ENCODE results near the gene PRKN.

Gene PRKN

DNA sequence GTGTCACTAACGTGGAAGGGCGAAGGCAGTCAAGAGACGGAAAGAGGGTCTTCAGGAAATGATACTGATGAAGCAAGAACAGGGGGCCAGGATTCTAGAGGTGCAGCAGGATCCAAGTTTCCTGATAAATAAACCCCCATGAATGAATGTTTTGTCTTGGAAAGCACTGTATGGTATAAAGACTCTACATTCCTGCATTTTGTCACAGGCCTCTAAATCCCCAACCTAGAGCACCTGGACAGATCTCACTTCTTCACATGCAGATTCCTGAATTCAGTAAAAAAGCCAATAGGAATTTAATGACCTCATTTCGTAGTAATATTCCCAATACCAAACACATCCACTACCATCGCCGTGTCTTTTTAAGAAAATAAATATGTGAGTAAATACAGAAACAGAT lies 577.8 kb downstream of the PRKN start:
- Histone ChIP-seq H3K9me3 (ENCODE audit: control insufficient read depth in 2 of 2, low read length in 2 of 2) (no peaks in the 10 kb centered on the region), H3K4me3 (ENCODE audit: low read length in 2 of 2) (no peak overlapping the region), H3K4me1 (ENCODE audit: control insufficient read depth, insufficient read depth, low read length) (no peaks in the 10 kb centered on the region)

DNA sequence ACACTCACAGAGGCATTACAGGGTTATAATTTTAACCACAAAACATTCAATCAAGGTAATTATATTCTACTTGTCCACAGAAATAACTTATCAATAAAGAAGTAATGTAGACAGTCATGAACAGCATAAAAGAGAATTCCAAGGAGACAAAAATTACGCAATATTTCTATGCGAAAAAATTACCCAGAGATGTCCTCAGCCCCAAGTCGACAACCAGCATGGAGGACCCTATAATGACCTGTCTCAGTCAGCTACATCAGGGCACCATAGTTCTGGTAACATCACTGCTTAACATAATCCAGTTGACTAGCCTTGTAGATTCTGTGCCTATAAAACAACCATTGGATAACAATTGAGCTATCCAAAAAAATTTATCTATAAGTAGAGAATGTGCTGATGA lies 579.8 kb downstream of the PRKN start:
- Histone ChIP-seq H3K9me3 (ENCODE audit: control insufficient read depth in 2 of 2, low read length in 2 of 2) (no peaks in the 10 kb centered on the region), H3K27ac (ENCODE audit: low read length) (no peak overlapping the region), H3K36me3 (ENCODE audit: control insufficient read depth in 2 of 2, insufficient read depth in 2 of 2, low read length in 2 of 2) (no peaks in the 10 kb centered on the region), H3K4me3 (ENCODE audit: low read length in 2 of 2) (no peak overlapping the region), H3K4me1 (ENCODE audit: control insufficient read depth, insufficient read depth, low read length) (no peaks in the 10 kb centered on the region), H3K27me3 (ENCODE audit: control insufficient read depth in 1 of 2, insufficient read depth in 2 of 2, low read length in 2 of 2) (no peaks in the 10 kb centered on the region), H3K9ac (ENCODE audit: low read length in 2 of 2) (no peak overlapping the region)

More for the DNA sequence above, 577.8 kb downstream of the PRKN start:
- no peak overlapping the region for H3K27ac ChIP-seq (ENCODE audit: low read length)
- H3K27me3 ChIP-seq (ENCODE audit: control insufficient read depth in 1 of 2, insufficient read depth in 2 of 2, low read length in 2 of 2), result no peaks in the 10 kb centered on the region
- H3K9ac ChIP-seq (ENCODE audit: low read length in 2 of 2), result no peak overlapping the region
- H3K36me3 ChIP-seq (ENCODE audit: control insufficient read depth in 2 of 2, insufficient read depth in 2 of 2, low read length in 2 of 2), result no peaks in the 10 kb centered on the region

DNA sequence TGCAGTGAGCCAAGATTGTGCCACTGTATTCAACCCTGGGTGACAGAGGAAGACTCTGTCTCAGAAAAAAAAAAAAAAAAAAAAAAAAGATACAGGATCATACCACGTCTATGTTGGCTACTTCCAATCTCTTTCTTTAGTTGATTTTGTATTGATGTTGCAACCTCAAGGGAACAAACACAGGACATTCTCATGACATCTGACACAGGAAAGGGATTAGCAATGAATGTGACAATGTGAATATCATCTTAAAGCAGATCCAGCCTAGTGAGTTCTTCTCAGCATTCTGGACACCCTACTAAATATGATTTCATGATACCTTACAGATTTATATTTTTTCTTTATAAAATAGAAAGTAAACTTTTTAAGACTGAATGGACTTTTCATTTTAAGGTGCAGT lies 580.3 kb downstream of the PRKN start:
- H3K9ac ChIP-seq (ENCODE audit: low read length in 2 of 2), result no peak overlapping the region
- H3K36me3 ChIP-seq (ENCODE audit: control insufficient read depth in 2 of 2, insufficient read depth in 2 of 2, low read length in 2 of 2), result no peaks in the 10 kb centered on the region
- no peak overlapping the region for H3K4me3 ChIP-seq (ENCODE audit: low read length in 2 of 2)
- H3K27ac ChIP-seq (ENCODE audit: low read length), result no peak overlapping the region
- no peaks in the 10 kb centered on the region for H3K4me1 ChIP-seq (ENCODE audit: control insufficient read depth, insufficient read depth, low read length)
- H3K9me3 ChIP-seq (ENCODE audit: control insufficient read depth in 2 of 2, low read length in 2 of 2), result no peaks in the 10 kb centered on the region
- no peaks in the 10 kb centered on the region for H3K27me3 ChIP-seq (ENCODE audit: control insufficient read depth in 1 of 2, insufficient read depth in 2 of 2, low read length in 2 of 2)

DNA sequence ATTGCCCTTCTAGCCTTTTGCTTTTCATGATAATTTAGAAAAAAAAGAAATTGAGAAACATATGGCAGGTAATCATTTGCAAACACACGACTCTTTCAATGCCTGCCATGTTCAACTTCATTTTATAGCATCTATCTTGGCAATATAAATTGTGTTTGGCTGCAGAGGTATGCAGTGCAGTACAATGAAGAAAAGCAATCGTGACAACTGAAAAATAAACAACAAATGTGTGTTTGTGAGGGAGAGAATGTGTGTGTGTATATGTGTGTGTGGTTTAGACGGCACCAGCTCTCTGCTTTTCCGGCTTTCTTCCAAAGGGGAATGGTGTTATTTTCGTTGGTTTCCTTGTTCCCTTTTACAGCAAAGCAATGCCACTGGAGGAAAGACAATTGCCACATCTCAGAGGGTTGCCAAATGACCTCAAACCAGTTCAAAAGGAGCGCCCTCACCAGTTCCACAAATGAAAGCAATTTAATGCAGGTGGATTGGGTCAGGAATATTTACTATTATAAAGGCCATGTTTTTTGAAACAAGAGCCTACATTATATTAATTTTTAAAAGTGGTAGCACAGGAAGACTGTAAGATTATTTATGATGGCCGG lies 587.2 kb downstream of the PRKN start:
- no peaks in the 10 kb centered on the region for H3K27me3 ChIP-seq (ENCODE audit: control insufficient read depth in 1 of 2, insufficient read depth in 2 of 2, low read length in 2 of 2)
- no peak overlapping the region for H3K4me3 ChIP-seq (ENCODE audit: low read length in 2 of 2)
- H3K36me3 ChIP-seq (ENCODE audit: control insufficient read depth in 2 of 2, insufficient read depth in 2 of 2, low read length in 2 of 2), result no peaks in the 10 kb centered on the region
- H3K9ac ChIP-seq (ENCODE audit: low read length in 2 of 2), result no peak overlapping the region
- H3K9me3 ChIP-seq (ENCODE audit: control insufficient read depth in 2 of 2, low read length in 2 of 2), result peaks cover 0 to 9% of the 10 kb centered on the region in 2 donors
- no peaks in the 10 kb centered on the region for H3K4me1 ChIP-seq (ENCODE audit: control insufficient read depth, insufficient read depth, low read length)
- no peak overlapping the region for H3K27ac ChIP-seq (ENCODE audit: low read length)

DNA sequence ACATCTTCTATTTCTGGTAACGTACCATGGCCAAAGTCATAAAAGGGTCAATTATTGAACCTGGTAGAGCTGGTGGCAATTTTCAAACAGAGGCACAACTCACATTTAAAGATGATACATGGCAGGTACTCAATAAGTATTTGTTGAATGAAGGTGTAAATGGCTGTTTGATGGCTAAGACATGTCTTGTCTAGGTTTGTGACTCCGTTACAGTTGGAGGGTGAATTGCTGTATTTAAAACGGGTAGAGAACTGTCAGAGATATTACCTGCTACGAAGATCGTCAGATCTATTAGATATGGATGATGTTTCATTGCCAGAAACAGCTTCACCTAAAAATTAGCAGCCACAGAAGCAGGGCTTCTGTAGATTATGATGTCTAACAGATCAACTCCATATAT lies 601.9 kb downstream of the PRKN start:
- no peak overlapping the region for H3K27ac ChIP-seq (ENCODE audit: low read length)
- peaks cover 0 to 4% of the 10 kb centered on the region in 2 donors for H3K9me3 ChIP-seq (ENCODE audit: control insufficient read depth in 2 of 2, low read length in 2 of 2)
- H3K36me3 ChIP-seq (ENCODE audit: control insufficient read depth in 2 of 2, insufficient read depth in 2 of 2, low read length in 2 of 2), result no peaks in the 10 kb centered on the region
- H3K4me3 ChIP-seq (ENCODE audit: low read length in 2 of 2), result no peak overlapping the region
- H3K27me3 ChIP-seq (ENCODE audit: control insufficient read depth in 1 of 2, insufficient read depth in 2 of 2, low read length in 2 of 2), result no peaks in the 10 kb centered on the region
- no peak overlapping the region for H3K9ac ChIP-seq (ENCODE audit: low read length in 2 of 2)
- H3K4me1 ChIP-seq (ENCODE audit: control insufficient read depth, insufficient read depth, low read length), result no peaks in the 10 kb centered on the region

DNA sequence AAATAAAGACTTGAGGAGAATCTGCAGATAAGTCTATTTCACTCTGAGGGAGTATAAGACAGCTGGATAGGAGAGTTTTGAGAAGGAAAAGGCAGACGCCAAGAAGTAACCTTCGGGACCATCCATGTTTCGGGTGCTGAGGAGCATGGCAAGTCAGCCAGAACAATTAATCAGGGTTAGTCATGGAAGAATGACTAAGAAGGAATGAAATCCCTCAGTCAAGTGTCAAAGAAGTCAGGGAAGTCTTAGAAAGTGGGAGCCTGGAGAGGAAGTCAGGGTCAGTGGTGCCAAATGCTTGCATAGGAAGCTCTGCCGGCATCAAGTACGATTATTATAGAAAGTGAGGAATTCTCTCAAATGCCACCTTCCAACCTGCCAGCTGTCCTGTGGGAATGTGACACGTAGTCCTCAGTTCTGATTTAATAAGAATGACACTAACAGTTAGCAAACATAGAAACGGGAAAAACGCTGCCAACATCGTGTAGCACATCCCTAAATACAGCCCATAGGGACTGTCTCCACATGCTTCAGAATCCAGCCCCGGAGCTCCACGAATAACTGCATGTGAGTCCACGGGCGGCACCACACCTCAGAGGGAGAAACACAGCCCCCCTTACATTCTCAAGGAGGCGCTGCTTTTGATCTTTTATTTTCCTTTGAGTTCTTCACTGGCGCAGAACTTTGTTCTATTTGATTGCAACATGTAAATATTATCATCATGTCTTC lies 602.7 kb downstream of the PRKN start:
- Histone ChIP-seq H3K4me1 (ENCODE audit: control insufficient read depth, insufficient read depth, low read length) (no peaks in the 10 kb centered on the region), H3K9me3 (ENCODE audit: control insufficient read depth in 2 of 2, low read length in 2 of 2) (peaks cover 0 to 4% of the 10 kb centered on the region in 2 donors), H3K27me3 (ENCODE audit: control insufficient read depth in 1 of 2, insufficient read depth in 2 of 2, low read length in 2 of 2) (no peaks in the 10 kb centered on the region), H3K4me3 (ENCODE audit: low read length in 2 of 2) (no peak overlapping the region), H3K36me3 (ENCODE audit: control insufficient read depth in 2 of 2, insufficient read depth in 2 of 2, low read length in 2 of 2) (no peaks in the 10 kb centered on the region), H3K9ac (ENCODE audit: low read length in 2 of 2) (no peak overlapping the region), H3K27ac (ENCODE audit: low read length) (no peak overlapping the region)

DNA sequence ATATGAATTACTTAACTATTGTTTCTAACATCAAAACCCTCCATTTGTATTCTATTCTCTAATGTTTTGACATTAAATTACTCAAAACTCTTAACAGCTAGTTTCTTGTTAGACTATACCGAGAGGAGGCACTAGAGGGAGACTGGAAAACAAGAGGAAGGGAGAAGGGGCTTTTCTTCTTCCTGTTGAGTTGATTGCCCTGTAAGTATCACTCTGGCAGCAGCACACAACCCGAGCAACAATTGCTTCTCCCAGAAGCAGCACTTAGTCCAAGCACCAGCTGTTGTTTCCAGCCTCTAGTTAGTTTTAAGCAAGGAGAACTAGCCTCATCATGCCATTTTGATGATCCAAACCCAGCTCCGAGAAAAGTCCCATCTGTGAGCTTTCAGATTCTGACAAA lies 603.8 kb downstream of the PRKN start:
- Histone ChIP-seq H3K9ac (ENCODE audit: low read length in 2 of 2) (no peak overlapping the region), H3K9me3 (ENCODE audit: control insufficient read depth in 2 of 2, low read length in 2 of 2) (peaks cover 0 to 4% of the 10 kb centered on the region in 2 donors), H3K4me1 (ENCODE audit: control insufficient read depth, insufficient read depth, low read length) (no peaks in the 10 kb centered on the region), H3K4me3 (ENCODE audit: low read length in 2 of 2) (no peak overlapping the region), H3K27ac (ENCODE audit: low read length) (no peak overlapping the region), H3K36me3 (ENCODE audit: control insufficient read depth in 2 of 2, insufficient read depth in 2 of 2, low read length in 2 of 2) (no peaks in the 10 kb centered on the region), H3K27me3 (ENCODE audit: control insufficient read depth in 1 of 2, insufficient read depth in 2 of 2, low read length in 2 of 2) (no peaks in the 10 kb centered on the region)

DNA sequence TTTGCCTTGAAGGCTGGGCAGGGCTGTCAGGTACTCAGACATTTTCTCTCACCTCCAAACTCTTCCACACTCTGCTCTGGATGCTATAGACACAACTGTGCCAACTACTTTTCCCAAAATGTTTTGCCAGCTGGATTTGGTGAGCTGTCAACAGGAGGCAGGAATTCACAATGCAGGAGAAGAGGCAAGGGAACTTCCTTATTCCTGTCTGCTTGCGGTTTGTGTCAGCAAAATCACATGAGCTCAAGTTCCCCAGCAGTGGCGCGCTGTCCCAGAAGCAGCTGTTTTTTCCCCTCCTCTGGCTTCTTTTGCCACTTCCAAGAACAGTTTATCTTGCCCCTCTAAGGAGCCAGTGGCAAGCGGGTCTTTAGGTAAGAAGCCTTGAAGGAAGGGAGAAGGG lies 608.2 kb downstream of the PRKN start:
- no peaks in the 10 kb centered on the region for H3K27me3 ChIP-seq (ENCODE audit: control insufficient read depth in 1 of 2, insufficient read depth in 2 of 2, low read length in 2 of 2)
- H3K9me3 ChIP-seq (ENCODE audit: control insufficient read depth in 2 of 2, low read length in 2 of 2), result no peaks in the 10 kb centered on the region
- H3K27ac ChIP-seq (ENCODE audit: low read length), result no peak overlapping the region
- no peak overlapping the region for H3K4me3 ChIP-seq (ENCODE audit: low read length in 2 of 2)
- no peaks in the 10 kb centered on the region for H3K4me1 ChIP-seq (ENCODE audit: control insufficient read depth, insufficient read depth, low read length)
- H3K9ac ChIP-seq (ENCODE audit: low read length in 2 of 2), result no peak overlapping the region
- H3K36me3 ChIP-seq (ENCODE audit: control insufficient read depth in 2 of 2, insufficient read depth in 2 of 2, low read length in 2 of 2), result no peaks in the 10 kb centered on the region

DNA sequence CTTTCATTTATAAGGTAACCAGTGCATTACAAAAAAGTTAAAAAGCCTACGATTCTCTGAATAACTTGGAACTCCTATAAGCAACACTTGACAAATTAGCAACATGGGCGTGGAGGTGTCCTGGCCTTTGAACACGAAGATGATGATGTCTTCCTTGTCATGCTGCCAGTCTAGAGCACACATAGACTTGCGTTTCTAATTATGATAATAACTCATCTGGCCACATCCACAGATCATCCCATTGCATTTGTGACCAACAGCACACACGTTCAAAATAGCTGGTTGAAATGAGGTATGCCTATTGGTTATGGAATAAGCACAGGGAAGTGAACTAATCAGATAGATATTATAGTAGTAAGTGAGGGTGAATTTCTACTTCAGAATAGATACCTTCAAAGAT lies 608.9 kb downstream of the PRKN start:
- no peaks in the 10 kb centered on the region for H3K4me1 ChIP-seq (ENCODE audit: control insufficient read depth, insufficient read depth, low read length)
- H3K4me3 ChIP-seq (ENCODE audit: low read length in 2 of 2), result no peak overlapping the region
- H3K27ac ChIP-seq (ENCODE audit: low read length), result no peak overlapping the region
- no peaks in the 10 kb centered on the region for H3K27me3 ChIP-seq (ENCODE audit: control insufficient read depth in 1 of 2, insufficient read depth in 2 of 2, low read length in 2 of 2)
- H3K9me3 ChIP-seq (ENCODE audit: control insufficient read depth in 2 of 2, low read length in 2 of 2), result no peaks in the 10 kb centered on the region
- no peaks in the 10 kb centered on the region for H3K36me3 ChIP-seq (ENCODE audit: control insufficient read depth in 2 of 2, insufficient read depth in 2 of 2, low read length in 2 of 2)
- H3K9ac ChIP-seq (ENCODE audit: low read length in 2 of 2), result no peak overlapping the region

DNA sequence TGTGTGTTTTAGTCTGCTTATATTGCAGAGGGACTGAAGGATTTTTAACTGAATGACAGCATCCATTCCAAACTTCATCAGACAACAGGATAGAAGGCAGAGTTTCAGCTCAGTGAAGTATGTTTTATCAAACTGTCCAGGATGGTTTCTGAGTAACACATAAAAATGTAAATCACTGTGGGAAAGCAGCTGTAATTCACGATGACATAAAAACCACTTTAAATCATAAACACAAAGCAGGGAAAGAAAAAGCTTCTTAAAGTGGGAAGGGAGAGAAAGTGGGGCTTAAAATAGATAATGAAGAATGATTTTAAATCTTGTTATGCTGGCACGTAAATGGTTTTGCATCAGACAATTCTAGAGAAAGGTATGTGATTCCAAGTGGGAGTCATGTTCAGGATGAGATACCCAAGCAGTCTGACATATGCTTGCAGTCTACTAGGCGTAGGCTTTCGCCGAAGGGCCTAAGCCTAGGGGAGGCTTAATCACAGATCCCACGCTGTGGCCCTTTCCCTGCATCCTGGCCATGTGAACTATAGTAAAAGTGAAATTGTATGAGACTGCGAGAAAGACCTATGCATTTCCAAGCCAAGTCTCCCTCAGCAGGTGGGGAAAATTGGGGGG lies 610.6 kb downstream of the PRKN start:
- H3K27ac ChIP-seq (ENCODE audit: low read length), result no peak overlapping the region
- H3K27me3 ChIP-seq (ENCODE audit: control insufficient read depth in 1 of 2, insufficient read depth in 2 of 2, low read length in 2 of 2), result no peaks in the 10 kb centered on the region
- no peaks in the 10 kb centered on the region for H3K4me1 ChIP-seq (ENCODE audit: control insufficient read depth, insufficient read depth, low read length)
- no peaks in the 10 kb centered on the region for H3K9me3 ChIP-seq (ENCODE audit: control insufficient read depth in 2 of 2, low read length in 2 of 2)
- H3K36me3 ChIP-seq (ENCODE audit: control insufficient read depth in 2 of 2, insufficient read depth in 2 of 2, low read length in 2 of 2), result no peaks in the 10 kb centered on the region
- H3K4me3 ChIP-seq (ENCODE audit: low read length in 2 of 2), result no peak overlapping the region
- no peak overlapping the region for H3K9ac ChIP-seq (ENCODE audit: low read length in 2 of 2)

DNA sequence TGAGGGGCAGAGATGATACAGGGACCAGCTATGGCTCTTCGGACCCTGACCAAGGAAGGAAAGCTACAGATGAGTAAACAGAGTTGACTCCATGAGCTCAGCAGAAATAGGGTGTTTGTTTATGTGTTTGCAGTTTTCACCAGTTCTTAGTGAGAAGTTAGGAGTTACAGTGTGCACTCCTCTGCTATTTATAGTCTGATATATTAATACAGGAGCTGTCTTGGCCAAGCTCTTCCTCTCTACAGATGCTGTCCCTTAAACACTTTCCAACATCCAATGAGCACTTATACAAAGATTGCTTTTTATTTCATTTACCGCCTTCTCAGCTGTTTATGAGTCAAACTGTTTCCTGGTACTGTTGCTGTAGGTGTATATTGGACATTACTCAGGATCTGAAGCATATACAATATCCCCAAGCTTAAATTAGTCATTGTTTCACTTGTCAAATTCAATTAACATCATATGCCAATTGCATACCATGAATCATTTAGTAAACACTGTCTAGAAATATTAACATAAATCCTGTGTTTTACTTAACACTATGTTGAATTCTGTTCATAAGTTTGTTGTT lies 618.0 kb downstream of the PRKN start:
- Histone ChIP-seq H3K27me3 (ENCODE audit: control insufficient read depth in 1 of 2, insufficient read depth in 2 of 2, low read length in 2 of 2) (no peaks in the 10 kb centered on the region), H3K9me3 (ENCODE audit: control insufficient read depth in 2 of 2, low read length in 2 of 2) (no peaks in the 10 kb centered on the region), H3K4me1 (ENCODE audit: control insufficient read depth, insufficient read depth, low read length) (no peaks in the 10 kb centered on the region), H3K27ac (ENCODE audit: low read length) (no peak overlapping the region), H3K9ac (ENCODE audit: low read length in 2 of 2) (no peak overlapping the region), H3K4me3 (ENCODE audit: low read length in 2 of 2) (no peak overlapping the region), H3K36me3 (ENCODE audit: control insufficient read depth in 2 of 2, insufficient read depth in 2 of 2, low read length in 2 of 2) (no peaks in the 10 kb centered on the region)
